A549 (cell line): ENCODE data around the gene PTH2R. TPM values are rescaled to one million over a fixed set of nuclear protein-coding genes. Genes with fewer than 3 reads are reported as not detected.
"Not testable (repeated sequence)": the region's sequence is repeated elsewhere in the genome, so short reads cannot be mapped to it uniquely, and the experiment has no call there.

Experiments used
- ATAC-seq, 2 experiments: fragments of 200-7000 bp in 1 of 2; fragments of >200 bp in 1 of 2; cut with Nextera tagmentation in 1 of 2; cut with Tn5 transposase in 1 of 2; 3 replicates each; pipeline versions ENCODE4 v1.8.0 to v1.9.1; 2018 to 2020; ENCODE audit warnings: mild to moderate bottlenecking in 1 of 2, moderate library complexity in 1 of 2
- CTCF ChIA-PET: fragments of 300-600 bp; sonication (Branson Sonifier 250); formaldehyde crosslinking; extraction: SDS; loops from one replicate; lab custom pipeline; 2021; ENCODE audit warnings: antibody characterized with exemption, inconsistent platforms; lab: Yijun Ruan, JAX
- POLR2A ChIA-PET: fragments of 350-600 bp; formaldehyde crosslinking; extraction: SDS; loops from one replicate; lab custom pipeline; 2021; ENCODE audit warnings: antibody characterized with exemption, inconsistent platforms; lab: Yijun Ruan, JAX
- DNase-seq, 2 experiments: peaks; one replicate each; pipeline versions ENCODE4 v3.0.0 to v3.0.0-alpha.2; 2011 to 2016; ENCODE audit warnings: low read depth in 1 of 2, low spot score in 1 of 2
- FAIRE-seq: peaks from 2 replicates; lab custom pipeline; 2011; peaks lifted over from hg19 to GRCh38; lab: Jason Lieb, UNC
- H3K27ac ChIP-seq, 2 experiments: fragments of >200 bp; sonication (Bioruptor Twin); formaldehyde crosslinking; 3 replicates each; pipeline ENCODE4 v1.5.1; 2016 to 2017
- H3K4me1 ChIP-seq: fragments of >200 bp; sonication (Bioruptor Twin); formaldehyde crosslinking; 3 replicates; pipeline ENCODE4 v1.6.1; 2016
- H3K4me2 ChIP-seq: fragments of >200 bp; sonication (Bioruptor Twin); formaldehyde crosslinking; 3 replicates; pipeline ENCODE4 v1.6.1; 2016
- H3K4me3 ChIP-seq: fragments of >200 bp; sonication (Bioruptor Twin); formaldehyde crosslinking; 3 replicates; pipeline ENCODE4 v1.5.1; 2016
- H3K9me3 ChIP-seq: fragments of >200 bp; sonication (Bioruptor Twin); formaldehyde crosslinking; 3 replicates; pipeline ENCODE4 v1.6.1; 2016
- ATOH8 ChIP-seq: fragments of 250-450 bp; sonication (Bioruptor Pico); IDR thresholded peaks from 2 replicates; pipeline ENCODE4 v1.5.0; 2020; ENCODE audit warnings: low read depth, mild to moderate bottlenecking, moderate library complexity
- BCL3 ChIP-seq: fragments of >200 bp; sonication (Bioruptor Twin); formaldehyde crosslinking; IDR thresholded peaks from 3 replicates; pipeline ENCODE4 v1.6.1; 2016
- BHLHE40 ChIP-seq: IDR thresholded peaks from 2 replicates; pipeline ENCODE4 v1.6.1; 2012; ENCODE audit warnings: low read depth, low read length, inconsistent platforms
- E2F6 ChIP-seq: IDR thresholded peaks from 2 replicates; pipeline ENCODE4 v1.6.1; 2012; ENCODE audit warnings: low read depth, borderline replicate concordance
- EP300 ChIP-seq, 2 experiments: fragments of >200 bp; sonication (Bioruptor Twin); formaldehyde crosslinking; IDR thresholded peaks; 2 replicates in 1 of 2; 3 replicates in 1 of 2; pipeline ENCODE4 v1.6.1; 2016 to 2017
- FOSB ChIP-seq: fragments of 250-450 bp; sonication (Bioruptor Pico); IDR thresholded peaks from 2 replicates; pipeline ENCODE4 v1.5.0; 2020; ENCODE audit warnings: mild to moderate bottlenecking, moderate library complexity
- HOXB5 ChIP-seq: fragments of 250-450 bp; sonication (Bioruptor Pico); IDR thresholded peaks from 2 replicates; pipeline ENCODE4 v1.5.0; 2020; ENCODE audit warnings: mild to moderate bottlenecking, moderate library complexity
- JUN ChIP-seq, 2 experiments: fragments of >200 bp; sonication (Bioruptor Twin); formaldehyde crosslinking; IDR thresholded peaks; 2 replicates in 1 of 2; 3 replicates in 1 of 2; pipeline ENCODE4 v1.6.1; 2016 to 2017
- KDM1A ChIP-seq: fragments of 200-600 bp; sonication (generic); IDR thresholded peaks from 2 replicates; pipeline ENCODE4 v1.6.1; 2016; ENCODE audit warnings: low read depth, mild to moderate bottlenecking
- MAFK ChIP-seq: fragments of 450-650 bp; IDR thresholded peaks from 2 replicates; pipeline ENCODE4 v1.6.1; 2014; ENCODE audit not compliant: partially characterized antibody
- NFE2L2 ChIP-seq: fragments of 150-350 bp; conservative IDR thresholded peaks from 2 replicates; pipeline ENCODE4 v1.6.1; 2014; ENCODE audit warnings: low read length
- NPAS2 ChIP-seq: fragments of 250-450 bp; sonication (Bioruptor Pico); IDR thresholded peaks from 2 replicates; pipeline ENCODE4 v1.8.0; 2022; ENCODE audit warnings: mild to moderate bottlenecking, moderate library complexity, borderline replicate concordance
- PBX3 ChIP-seq: IDR thresholded peaks from 2 replicates; pipeline ENCODE4 v1.6.1; 2012
- PHF8 ChIP-seq: fragments of 200-600 bp; sonication (generic); IDR thresholded peaks from 2 replicates; pipeline ENCODE4 v1.6.1; 2016; ENCODE audit warnings: low read depth, mild to moderate bottlenecking, antibody characterized with exemption, moderate library complexity, borderline replicate concordance
- RAD21 ChIP-seq, 2 experiments: fragments of >200 bp in 1 of 2; sonication (Bioruptor Twin) in 1 of 2; formaldehyde crosslinking in 1 of 2; IDR thresholded peaks in 1 of 2; conservative IDR thresholded peaks in 1 of 2; 2 replicates in 1 of 2; 3 replicates in 1 of 2; pipeline ENCODE4 v1.6.1; 2012 to 2018; ENCODE audit warnings: inconsistent platforms in 1 of 2
- RCOR1 ChIP-seq: fragments of 150-350 bp; IDR thresholded peaks from 2 replicates; pipeline ENCODE4 v1.6.1; 2014; ENCODE audit warnings: antibody characterized with exemption, low read length, low read depth
- REST ChIP-seq: fragments of 200-600 bp; sonication (generic); IDR thresholded peaks from 2 replicates; pipeline ENCODE4 v1.6.1; 2016; ENCODE audit warnings: antibody characterized with exemption, mild to moderate bottlenecking, moderate library complexity
- SREBF2 ChIP-seq: fragments of 450-650 bp; IDR thresholded peaks from 2 replicates; pipeline ENCODE4 v1.6.1; 2014; ENCODE audit warnings: mild to moderate bottlenecking, moderate library complexity
- TP53 ChIP-seq: fragments of 250-450 bp; sonication (Bioruptor Pico); IDR thresholded peaks from 2 replicates; pipeline ENCODE4 v1.5.0; 2021; ENCODE audit warnings: mild to moderate bottlenecking, moderate library complexity
- WGBS: methylation state at CpG from one replicate; pipeline ENCODE4 v1.1.6; 2017; ENCODE audit errors: missing lambda C conversion rate; 5-methylcytosine and 5-hydroxymethylcytosine counted together
- polyA plus RNA-seq, 4 experiments: library from polyadenylated mRNA; depleted of rRNA in 3 of 4; stranded (reverse); fragments of >200 nt; fragmentation: RNase III in 1 of 4; extraction: RNeasy Plus Mini Kit Qiagen cat#74134 plus additional on column Dnase treatment in 1 of 4; gene quantifications; 2 replicates in 3 of 4; 3 replicates in 1 of 4; pipeline ENCODE4 v1.2.3, GENCODE V29; 2011 to 2017

Gene PTH2R
- polyA plus RNA-seq, 2 of the 4 experiments (the other 2 are of a cell fraction): not detected

- ChIA-PET POLR2A (no interaction called here), CTCF (no interaction called here)
- Histone ChIP-seq H3K4me2 (no peak overlapping the region), H3K4me3 (no peak overlapping the region), H3K9me3 (no peaks in the 10 kb centered on the region), H3K4me1 (no peaks in the 10 kb centered on the region), H3K27ac (no peak overlapping the region)
- DNase-seq (no peak), FAIRE-seq (no peak), ATAC-seq (no peak)
- no peak for TF ChIP-seq NFE2L2
- TF ChIP-seq FOSB: no peak
- TF ChIP-seq MAFK: no peak
- no peak for TF ChIP-seq E2F6
- TF ChIP-seq RAD21 (conservative IDR thresholded peaks at IDR 0.05 in 1 of 2, IDR thresholded peaks at IDR 0.05 in 1 of 2): no peak
- TF ChIP-seq RCOR1: no peak
- no peak for TF ChIP-seq BHLHE40
- no peak for TF ChIP-seq SREBF2
- TF ChIP-seq TP53 (CRISPR knock-in tag): no peak
- no peak for TF ChIP-seq ATOH8 (CRISPR knock-in tag)
- TF ChIP-seq NPAS2: no peak
- no peak for TF ChIP-seq HOXB5 (CRISPR knock-in tag)
- no peak for TF ChIP-seq EP300 (IDR thresholded peaks at IDR 0.05)
- no peak for TF ChIP-seq JUN (IDR thresholded peaks at IDR 0.05)
- TF ChIP-seq PHF8: no peak
- TF ChIP-seq KDM1A: no peak
- TF ChIP-seq PBX3: no peak
- TF ChIP-seq REST: no peak
- TF ChIP-seq BCL3: no peak
- 5% methylated on average over 1 of the region's 1 CpG for WGBS
Observed at GRCh38 chr2:208515099-208515498, 108.5 kb downstream of the PTH2R start.

GRCh38 chr2:208523069-208523468 lies 116.5 kb downstream of the PTH2R start:
- CTCF ChIA-PET: not testable (repeated sequence)

GRCh38 chr2:208525165-208525564 lies 118.6 kb downstream of the PTH2R start:
- H3K27ac ChIP-seq, H3K9me3 ChIP-seq, FAIRE-seq, DNase-seq, H3K4me3 ChIP-seq, POLR2A ChIA-PET, ATAC-seq, H3K4me1 ChIP-seq, CTCF ChIA-PET, H3K4me2 ChIP-seq: not testable (repeated sequence)
- 4% methylated on average over 4 of the region's 6 CpGs for WGBS

More at GRCh38 chr2:208523069-208523468, 116.5 kb downstream of the PTH2R start:
- FAIRE-seq, DNase-seq, H3K27ac ChIP-seq, H3K9me3 ChIP-seq, H3K4me3 ChIP-seq, ATAC-seq, H3K4me2 ChIP-seq, H3K4me1 ChIP-seq, POLR2A ChIA-PET: not testable (repeated sequence)
- TF ChIP-seq MAFK: peak; percentile 43
